GM18502 (cell line): ENCODE data around the gene CDC42EP1.

Experiments
- ATAC-seq: cut with Tn5 transposase; IDR thresholded peaks from one replicate; pipeline ENCODE4 v1.9.1; 2021; ENCODE audit warnings: mild to moderate bottlenecking; ENCODE audit not compliant: unreplicated experiment, poor library complexity

The CDC42EP1 gene

GRCh38 chr22:37558815-37559214 lies 1.5 kb upstream of the CDC42EP1 start:
- ATAC-seq = no peak

- ATAC-seq = no peak
Observed at GRCh38 chr22:37559521-37559900, 769 bp upstream of the CDC42EP1 start.

- no peak for ATAC-seq
Observed at GRCh38 chr22:37560608-37561211, 430 bp downstream of the CDC42EP1 start.

GRCh38 chr22:37561212-37562048 lies 1.1 kb downstream of the CDC42EP1 start:
- ATAC-seq = no peak

- no peak for ATAC-seq
Observed at GRCh38 chr22:37562049-37562875, 2.0 kb downstream of the CDC42EP1 start.

GRCh38 chr22:37563153-37564081 lies 3.1 kb downstream of the CDC42EP1 start:
- no peak for ATAC-seq

- ATAC-seq = no peak
Observed at GRCh38 chr22:37564111-37564711, 3.9 kb downstream of the CDC42EP1 start.

GRCh38 chr22:37565830-37566229 lies 5.5 kb downstream of the CDC42EP1 start:
- no peak for ATAC-seq

- no peak for ATAC-seq
Observed at GRCh38 chr22:37566329-37566837, 6.1 kb downstream of the CDC42EP1 start.

- ATAC-seq = peak; percentile 59
Observed at GRCh38 chr22:37566903-37567798, 6.9 kb downstream of the CDC42EP1 start.

GRCh38 chr22:37568012-37568411 lies 7.7 kb downstream of the CDC42EP1 start:
- ATAC-seq = no peak

- ATAC-seq = no peak
Observed at GRCh38 chr22:37568448-37569008, 8.2 kb downstream of the CDC42EP1 start.

- ATAC-seq = no peak
Observed at GRCh38 chr22:37569009-37569920, 9.0 kb downstream of the CDC42EP1 start.

GRCh38 chr22:37569921-37570660 lies 9.8 kb downstream of the CDC42EP1 start:
- ATAC-seq = no peak

GRCh38 chr22:37570661-37570976 lies 10.3 kb downstream of the CDC42EP1 start:
- no peak for ATAC-seq

GRCh38 chr22:37571258-37571991 lies 11.1 kb downstream of the CDC42EP1 start:
- ATAC-seq = no peak
